Activated naive CD4-positive, alpha-beta T cell treated with anti-CD3 and anti-CD28 coated beads, Interleukin-2, amount 50 U/mL, for 24 hours (primary cell): ENCODE measurements around the gene EDRF1.

Source experiments
- H3K27ac Mint-ChIP-seq: one replicate; pipeline ENCODE4 v1.8.0; 2021; ENCODE audit warnings: mild to moderate bottlenecking, mixed read lengths
- H3K27me3 Mint-ChIP-seq: one replicate; pipeline ENCODE4 v1.8.0; 2021; ENCODE audit warnings: mixed read lengths
- H3K36me3 Mint-ChIP-seq: one replicate; pipeline ENCODE4 v1.8.0; 2021; ENCODE audit warnings: mixed read lengths
- H3K4me1 Mint-ChIP-seq: one replicate; pipeline ENCODE4 v1.8.0; 2021; ENCODE audit warnings: mixed read lengths
- H3K4me3 Mint-ChIP-seq: one replicate; pipeline ENCODE4 v1.8.0; 2021; ENCODE audit warnings: mild to moderate bottlenecking, mixed read lengths
- H3K9me3 Mint-ChIP-seq: one replicate; pipeline ENCODE4 v1.8.0; 2021; ENCODE audit warnings: mixed read lengths

Gene EDRF1

GRCh38 chr10:125769175-125769574 lies 49.7 kb downstream of the EDRF1 start:
- Mint-ChIP-seq H3K4me1 (no peaks in the 10 kb centered on the region), H3K27me3 (no peaks in the 10 kb centered on the region), H3K27ac (no peak overlapping the region), H3K36me3 (peaks cover 13% of the 10 kb centered on the region), H3K4me3 (no peak overlapping the region), H3K9me3 (no peaks in the 10 kb centered on the region)

- Mint-ChIP-seq H3K27me3 (peaks cover 2% of the 10 kb centered on the region), H3K4me3 (no peak overlapping the region), H3K27ac (no peak overlapping the region), H3K9me3 (no peaks in the 10 kb centered on the region), H3K36me3 (peaks cover 4% of the 10 kb centered on the region), H3K4me1 (no peaks in the 10 kb centered on the region)
These were observed 51.3 kb downstream of the EDRF1 start for GRCh38 chr10:125770844-125771243.

- Mint-ChIP-seq H3K4me3 (no peak overlapping the region), H3K27me3 (peaks cover 2% of the 10 kb centered on the region), H3K4me1 (no peaks in the 10 kb centered on the region), H3K36me3 (no peaks in the 10 kb centered on the region), H3K27ac (no peak overlapping the region), H3K9me3 (no peaks in the 10 kb centered on the region)
These were observed 52.8 kb downstream of the EDRF1 start for GRCh38 chr10:125772112-125772863.

- Mint-ChIP-seq H3K9me3 (no peaks in the 10 kb centered on the region), H3K4me1 (no peaks in the 10 kb centered on the region), H3K27me3 (peaks cover 2% of the 10 kb centered on the region), H3K27ac (no peak overlapping the region), H3K36me3 (no peaks in the 10 kb centered on the region), H3K4me3 (no peak overlapping the region)
These were observed 53.3 kb downstream of the EDRF1 start for GRCh38 chr10:125772864-125773180.

- Mint-ChIP-seq H3K36me3 (no peaks in the 10 kb centered on the region), H3K27ac (no peak overlapping the region), H3K4me3 (no peak overlapping the region), H3K9me3 (no peaks in the 10 kb centered on the region), H3K27me3 (peaks cover 2% of the 10 kb centered on the region), H3K4me1 (no peaks in the 10 kb centered on the region)
These were observed 54.4 kb downstream of the EDRF1 start for GRCh38 chr10:125773687-125774543.

GRCh38 chr10:125774581-125775191 lies 55.2 kb downstream of the EDRF1 start:
- no peaks in the 10 kb centered on the region for H3K36me3 Mint-ChIP-seq
- peaks cover 2% of the 10 kb centered on the region for H3K27me3 Mint-ChIP-seq
- no peak overlapping the region for H3K4me3 Mint-ChIP-seq
- no peaks in the 10 kb centered on the region for H3K4me1 Mint-ChIP-seq
- no peaks in the 10 kb centered on the region for H3K9me3 Mint-ChIP-seq
- H3K27ac Mint-ChIP-seq, result no peak overlapping the region

GRCh38 chr10:125775491-125776106 lies 56.1 kb downstream of the EDRF1 start, which contains the start of gene MMP21:
Gene MMP21, minus strand, starts transcription at chr10:125775821. Its CDS starts 0 bp downstream, at chr10:125775821.
- no peak within 1 kb of the TSS for H3K27ac Mint-ChIP-seq
- H3K36me3 Mint-ChIP-seq, result peaks cover 2% of the 10 kb centered on the region
- no peak within 1 kb of the TSS for H3K4me3 Mint-ChIP-seq
- H3K4me1 Mint-ChIP-seq, result no peaks in the 10 kb centered on the region
- H3K27me3 Mint-ChIP-seq, result peaks cover 2% of the 10 kb centered on the region
- no peaks in the 10 kb centered on the region for H3K9me3 Mint-ChIP-seq

- H3K27ac Mint-ChIP-seq, result no peak overlapping the region
- peaks cover 2% of the 10 kb centered on the region for H3K27me3 Mint-ChIP-seq
- no peaks in the 10 kb centered on the region for H3K9me3 Mint-ChIP-seq
- H3K4me3 Mint-ChIP-seq, result no peak overlapping the region
- no peaks in the 10 kb centered on the region for H3K4me1 Mint-ChIP-seq
- peaks cover 2% of the 10 kb centered on the region for H3K36me3 Mint-ChIP-seq
These were observed 58.3 kb downstream of the EDRF1 start for GRCh38 chr10:125777806-125778205.

- H3K4me1 Mint-ChIP-seq, result no peaks in the 10 kb centered on the region
- peaks cover 2% of the 10 kb centered on the region for H3K36me3 Mint-ChIP-seq
- no peaks in the 10 kb centered on the region for H3K9me3 Mint-ChIP-seq
- H3K27ac Mint-ChIP-seq, result no peak overlapping the region
- H3K4me3 Mint-ChIP-seq, result no peak overlapping the region
- H3K27me3 Mint-ChIP-seq, result peaks cover 2% of the 10 kb centered on the region
These were observed 59.0 kb downstream of the EDRF1 start for GRCh38 chr10:125778556-125778955.

- Mint-ChIP-seq H3K9me3 (no peaks in the 10 kb centered on the region), H3K4me3 (no peak overlapping the region), H3K4me1 (no peaks in the 10 kb centered on the region), H3K36me3 (peaks cover 2% of the 10 kb centered on the region), H3K27ac (no peak overlapping the region), H3K27me3 (no peaks in the 10 kb centered on the region)
These were observed 60.2 kb downstream of the EDRF1 start for GRCh38 chr10:125779403-125780327.

- Mint-ChIP-seq H3K27ac (no peak overlapping the region), H3K4me1 (no peaks in the 10 kb centered on the region), H3K36me3 (peaks cover 4% of the 10 kb centered on the region), H3K4me3 (no peak overlapping the region), H3K27me3 (no peaks in the 10 kb centered on the region), H3K9me3 (no peaks in the 10 kb centered on the region)
These were observed 61.9 kb downstream of the EDRF1 start for GRCh38 chr10:125781374-125781773.

GRCh38 chr10:125782054-125782453 lies 62.5 kb downstream of the EDRF1 start:
- Mint-ChIP-seq H3K4me1 (no peaks in the 10 kb centered on the region), H3K4me3 (no peak overlapping the region), H3K36me3 (peaks cover 4% of the 10 kb centered on the region), H3K27ac (no peak overlapping the region), H3K9me3 (no peaks in the 10 kb centered on the region), H3K27me3 (no peaks in the 10 kb centered on the region)

GRCh38 chr10:125782616-125783015 lies 63.1 kb downstream of the EDRF1 start:
- Mint-ChIP-seq H3K4me1 (peaks cover under 1% of the 10 kb centered on the region), H3K9me3 (no peaks in the 10 kb centered on the region), H3K27me3 (no peaks in the 10 kb centered on the region), H3K36me3 (peaks cover 7% of the 10 kb centered on the region), H3K4me3 (no peak overlapping the region), H3K27ac (no peak overlapping the region)

GRCh38 chr10:125783408-125783807 lies 63.9 kb downstream of the EDRF1 start:
- H3K36me3 Mint-ChIP-seq, result peaks cover 7% of the 10 kb centered on the region
- H3K4me1 Mint-ChIP-seq, result peaks cover 8% of the 10 kb centered on the region
- no peaks in the 10 kb centered on the region for H3K9me3 Mint-ChIP-seq
- no peaks in the 10 kb centered on the region for H3K27me3 Mint-ChIP-seq
- peak overlapping the region; percentile 35 for H3K27ac Mint-ChIP-seq
- H3K4me3 Mint-ChIP-seq, result no peak overlapping the region

GRCh38 chr10:125783957-125784356 lies 64.4 kb downstream of the EDRF1 start:
- Mint-ChIP-seq H3K27me3 (no peaks in the 10 kb centered on the region), H3K4me1 (peaks cover 12% of the 10 kb centered on the region), H3K9me3 (no peaks in the 10 kb centered on the region), H3K36me3 (peaks cover 7% of the 10 kb centered on the region), H3K4me3 (no peak overlapping the region), H3K27ac (no peak overlapping the region)
